HEK293T (cell line): ENCODE measurements around the gene FBXW7.

ENCODE experiments used
- LEF1 ChIP-seq: fragments of 450-650 bp; IDR thresholded peaks from 2 replicates; pipeline ENCODE4 v1.6.1; 2017; ENCODE audit warnings: mild to moderate bottlenecking, borderline replicate concordance
- SP1 ChIP-seq: fragments of 450-650 bp; IDR thresholded peaks from 2 replicates; pipeline ENCODE4 v1.6.1; 2017

DNA sequence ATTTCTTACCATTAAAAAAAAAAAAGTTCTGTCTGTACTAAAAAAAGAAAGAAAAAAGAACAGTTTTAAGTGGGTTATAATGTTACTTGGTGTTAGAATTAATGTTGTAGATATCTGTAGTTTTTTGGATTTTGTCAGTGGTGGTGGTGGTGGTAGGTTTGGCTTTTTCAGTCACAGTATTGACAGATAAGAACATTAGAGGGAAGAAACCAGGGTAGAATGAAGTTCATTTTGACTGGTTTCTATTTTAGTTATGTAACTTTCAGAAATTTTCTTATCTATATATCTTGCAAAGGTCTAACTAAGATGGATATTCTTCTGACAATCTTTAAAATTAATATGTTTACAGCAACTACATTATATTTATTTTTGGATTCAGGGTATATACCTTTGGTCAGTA is 105.4 kb downstream of the FBXW7 start:
- TF ChIP-seq SP1: no peak
- no peak for TF ChIP-seq LEF1
